Colonic mucosa (tissue), 4 donors: ENCODE measurements around the gene TIMP3. TPM values are rescaled to one million over a fixed set of nuclear protein-coding genes. Genes with fewer than 3 reads are reported as not detected.

ENCODE experiments used
- DNase-seq: peaks from one replicate; pipeline ENCODE4 v3.0.0-alpha.2; 2020
- H3K27ac ChIP-seq: fragments of 200-600 bp; one replicate; pipeline ENCODE4 v1.8.0; 2021
- H3K27me3 ChIP-seq: fragments of 200-600 bp; one replicate; pipeline ENCODE4 v1.8.0; 2021
- H3K36me3 ChIP-seq: fragments of 200-600 bp; one replicate; pipeline ENCODE4 v1.8.0; 2021
- H3K4me1 ChIP-seq: fragments of 200-600 bp; one replicate; pipeline ENCODE4 v1.8.0; 2021; ENCODE audit warnings: mild to moderate bottlenecking
- H3K4me3 ChIP-seq: fragments of 200-600 bp; one replicate; pipeline ENCODE4 v1.8.0; 2021
- H3K9ac ChIP-seq, 2 donors: one replicate each; pipeline ENCODE4 v1.7.0; 2013; ENCODE audit warnings: control low read depth in 2 of 2, low read depth in 2 of 2, low read length in 2 of 2
- H3K9me3 ChIP-seq: fragments of 200-600 bp; one replicate; pipeline ENCODE4 v1.8.0; 2021
- intact Hi-C: fragments of 100-400 bp; cut with DNase I; formaldehyde crosslinking; loops from one replicate; pipeline ENCODE4 v1.14.1; 2022
- total RNA-seq, 2 donors: library from RNA; stranded (reverse); fragmentation: NEBNext Ultra II Directional in 1 of 2; extraction: Animal tissue kit (Norgen Biotek cat#: 25700) in 1 of 2; gene quantifications; one replicate each; pipeline ENCODE4 v1.2.1, GENCODE V29; 2021
- TF ChIP-seq, protein P1 (sequence below): fragments of 200-600 bp; IDR thresholded peaks from one replicate; pipeline ENCODE4 v1.8.0; 2022; ENCODE audit warnings: antibody characterized with exemption, mild to moderate bottlenecking
- donor health status: healthy.
- donor health status: DM: no; HTN: no; CAD: no.
- donor health status: DM: no; HTN: no; CAD: no.

TIMP3 gene
- total RNA-seq, 2 donors from 2014 or later, result 13.3 to 33.6 TPM

DNA sequence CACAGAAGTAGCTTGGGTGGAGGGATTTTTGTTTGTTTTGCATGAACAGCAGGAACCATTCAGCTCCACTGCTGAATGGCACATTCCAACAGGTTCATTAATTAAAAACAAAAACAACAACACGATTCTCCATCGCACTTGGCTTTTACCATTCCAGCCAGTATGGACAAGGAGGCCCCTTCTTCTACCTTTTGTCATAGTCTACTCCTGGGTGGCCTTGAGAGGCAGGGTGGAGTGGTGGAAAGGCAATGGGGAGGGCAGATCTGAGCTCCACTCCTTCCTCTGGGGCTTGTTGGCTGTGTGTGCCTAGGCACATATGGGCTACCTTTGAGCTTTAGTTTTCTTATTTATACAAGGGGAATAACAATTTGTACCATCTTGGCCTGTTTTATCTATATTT lies 4.8 kb downstream of the TIMP3 start:
- no peaks in the 10 kb centered on the region for H3K9me3 ChIP-seq
- H3K27me3 ChIP-seq, result peaks cover 9% of the 10 kb centered on the region
- no peak overlapping the region for H3K4me3 ChIP-seq
- intact Hi-C loops, result no loop called here
- no peaks in the 10 kb centered on the region for H3K36me3 ChIP-seq
- TF ChIP-seq, protein P1, sequence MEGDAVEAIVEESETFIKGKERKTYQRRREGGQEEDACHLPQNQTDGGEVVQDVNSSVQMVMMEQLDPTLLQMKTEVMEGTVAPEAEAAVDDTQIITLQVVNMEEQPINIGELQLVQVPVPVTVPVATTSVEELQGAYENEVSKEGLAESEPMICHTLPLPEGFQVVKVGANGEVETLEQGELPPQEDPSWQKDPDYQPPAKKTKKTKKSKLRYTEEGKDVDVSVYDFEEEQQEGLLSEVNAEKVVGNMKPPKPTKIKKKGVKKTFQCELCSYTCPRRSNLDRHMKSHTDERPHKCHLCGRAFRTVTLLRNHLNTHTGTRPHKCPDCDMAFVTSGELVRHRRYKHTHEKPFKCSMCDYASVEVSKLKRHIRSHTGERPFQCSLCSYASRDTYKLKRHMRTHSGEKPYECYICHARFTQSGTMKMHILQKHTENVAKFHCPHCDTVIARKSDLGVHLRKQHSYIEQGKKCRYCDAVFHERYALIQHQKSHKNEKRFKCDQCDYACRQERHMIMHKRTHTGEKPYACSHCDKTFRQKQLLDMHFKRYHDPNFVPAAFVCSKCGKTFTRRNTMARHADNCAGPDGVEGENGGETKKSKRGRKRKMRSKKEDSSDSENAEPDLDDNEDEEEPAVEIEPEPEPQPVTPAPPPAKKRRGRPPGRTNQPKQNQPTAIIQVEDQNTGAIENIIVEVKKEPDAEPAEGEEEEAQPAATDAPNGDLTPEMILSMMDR, result no peak
- DNase-seq, result no peak
- no peak overlapping the region for H3K9ac ChIP-seq
- H3K4me1 ChIP-seq, result no peaks in the 10 kb centered on the region
- no peak overlapping the region for H3K27ac ChIP-seq

DNA sequence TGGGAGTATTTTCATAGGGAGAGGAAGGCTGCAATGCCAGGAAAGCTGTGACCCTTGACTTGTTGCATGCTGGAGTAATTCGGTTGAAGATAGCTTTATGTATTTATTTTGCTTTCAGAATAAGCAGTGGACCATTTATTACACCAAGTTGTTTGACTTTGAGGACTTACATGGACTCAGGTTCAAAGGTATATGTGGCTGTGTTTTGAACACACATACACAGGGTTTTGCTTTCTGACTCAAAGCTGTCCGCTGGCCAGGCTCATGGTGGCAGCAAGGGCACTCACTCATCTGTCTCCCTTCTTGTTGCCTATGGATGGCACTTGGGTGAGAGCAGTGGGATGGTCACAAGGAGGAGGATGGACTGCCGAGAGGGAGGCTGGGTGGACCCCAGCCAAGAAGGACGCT lies 6.5 kb downstream of the TIMP3 start:
- TF ChIP-seq, protein P1, result no peak
- H3K4me3 ChIP-seq, result no peak overlapping the region

DNA sequence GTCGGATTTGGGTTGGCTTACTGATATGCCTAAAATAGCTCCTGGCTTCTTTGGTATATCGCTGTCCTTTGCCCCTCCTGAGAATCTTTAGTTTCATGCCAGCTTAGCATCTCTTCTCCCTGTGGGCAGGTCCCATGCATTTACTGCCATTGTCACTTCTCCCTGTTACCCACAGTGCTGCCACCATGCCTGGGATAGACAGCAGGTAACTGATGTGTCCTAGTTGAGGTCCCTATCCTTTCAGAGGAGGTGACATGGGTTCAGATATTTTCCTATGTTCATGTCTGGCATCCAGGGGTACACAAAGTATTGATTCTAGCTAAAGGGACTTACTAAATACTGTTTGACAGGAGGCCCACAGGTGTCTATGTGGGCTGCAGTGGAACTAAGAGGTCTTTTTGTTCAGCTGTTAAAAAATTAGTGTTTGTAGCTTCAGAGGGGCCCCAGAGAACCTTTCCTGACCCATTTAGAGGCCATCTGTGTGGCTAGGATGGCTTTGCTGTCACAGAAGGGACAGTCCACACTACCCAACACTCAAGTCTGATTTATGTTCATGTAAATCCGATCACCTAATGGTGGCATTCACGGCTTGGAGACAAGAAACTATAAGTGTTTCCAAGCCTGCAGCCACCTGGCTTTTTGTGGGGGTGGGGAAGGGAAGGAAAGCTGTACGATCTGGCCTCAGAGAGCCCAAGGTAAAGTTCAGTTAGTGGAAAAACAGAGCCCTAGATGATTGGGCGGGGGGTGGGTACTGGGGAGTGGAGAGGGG lies 8.5 kb downstream of the TIMP3 start:
- H3K36me3 ChIP-seq, result no peaks in the 10 kb centered on the region
- H3K4me3 ChIP-seq, result no peak overlapping the region
- DNase-seq, result no peak
- intact Hi-C loops, result no loop called here
- H3K9ac ChIP-seq, result no peak overlapping the region
- H3K9me3 ChIP-seq, result no peaks in the 10 kb centered on the region
- no peak overlapping the region for H3K27ac ChIP-seq
- H3K4me1 ChIP-seq, result no peaks in the 10 kb centered on the region
- H3K27me3 ChIP-seq, result no peaks in the 10 kb centered on the region
- TF ChIP-seq, protein P1, result no peak

More for the DNA sequence above, 6.5 kb downstream of the TIMP3 start:
- no peaks in the 10 kb centered on the region for H3K27me3 ChIP-seq
- no peaks in the 10 kb centered on the region for H3K4me1 ChIP-seq
- H3K9me3 ChIP-seq, result no peaks in the 10 kb centered on the region
- intact Hi-C loops, result no loop called here
- no peaks in the 10 kb centered on the region for H3K36me3 ChIP-seq
- DNase-seq, result no peak
- no peak overlapping the region for H3K27ac ChIP-seq
- no peak overlapping the region for H3K9ac ChIP-seq

DNA sequence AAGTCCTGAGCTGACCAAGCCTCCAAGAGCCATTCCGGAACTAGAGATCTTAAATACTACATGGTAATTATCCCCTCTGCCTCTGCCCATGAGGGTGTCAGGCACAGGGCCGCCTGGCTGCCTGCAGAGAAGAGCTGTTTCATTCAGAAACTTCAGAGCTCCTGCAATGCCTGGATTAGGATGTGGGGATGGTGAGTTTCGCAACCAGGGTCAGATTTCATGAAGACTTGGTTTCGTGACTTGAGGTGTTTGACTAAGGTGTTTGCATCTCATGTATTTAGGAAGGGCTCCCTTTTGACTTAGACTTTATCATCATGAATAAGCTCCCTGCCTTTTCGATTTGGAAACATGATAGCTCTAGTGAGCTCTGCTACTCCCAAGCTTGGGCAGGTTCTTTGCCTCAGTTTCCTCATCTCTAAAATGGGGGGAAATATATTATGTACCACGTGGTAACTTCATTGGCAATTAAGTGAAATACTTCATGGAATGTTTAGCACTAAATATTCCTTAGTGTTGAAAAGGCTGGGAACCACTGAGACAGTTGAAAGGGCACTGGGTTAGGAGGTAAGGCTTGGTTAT lies 9.1 kb downstream of the TIMP3 start:
- Histone ChIP-seq H3K9ac (no peak overlapping the region), H3K27ac (no peak overlapping the region), H3K9me3 (no peaks in the 10 kb centered on the region), H3K4me3 (no peak overlapping the region), H3K27me3 (no peaks in the 10 kb centered on the region), H3K36me3 (no peaks in the 10 kb centered on the region), H3K4me1 (no peaks in the 10 kb centered on the region)
- TF ChIP-seq, protein P1, result no peak
- intact Hi-C loops, result no loop called here
- no peak for DNase-seq

DNA sequence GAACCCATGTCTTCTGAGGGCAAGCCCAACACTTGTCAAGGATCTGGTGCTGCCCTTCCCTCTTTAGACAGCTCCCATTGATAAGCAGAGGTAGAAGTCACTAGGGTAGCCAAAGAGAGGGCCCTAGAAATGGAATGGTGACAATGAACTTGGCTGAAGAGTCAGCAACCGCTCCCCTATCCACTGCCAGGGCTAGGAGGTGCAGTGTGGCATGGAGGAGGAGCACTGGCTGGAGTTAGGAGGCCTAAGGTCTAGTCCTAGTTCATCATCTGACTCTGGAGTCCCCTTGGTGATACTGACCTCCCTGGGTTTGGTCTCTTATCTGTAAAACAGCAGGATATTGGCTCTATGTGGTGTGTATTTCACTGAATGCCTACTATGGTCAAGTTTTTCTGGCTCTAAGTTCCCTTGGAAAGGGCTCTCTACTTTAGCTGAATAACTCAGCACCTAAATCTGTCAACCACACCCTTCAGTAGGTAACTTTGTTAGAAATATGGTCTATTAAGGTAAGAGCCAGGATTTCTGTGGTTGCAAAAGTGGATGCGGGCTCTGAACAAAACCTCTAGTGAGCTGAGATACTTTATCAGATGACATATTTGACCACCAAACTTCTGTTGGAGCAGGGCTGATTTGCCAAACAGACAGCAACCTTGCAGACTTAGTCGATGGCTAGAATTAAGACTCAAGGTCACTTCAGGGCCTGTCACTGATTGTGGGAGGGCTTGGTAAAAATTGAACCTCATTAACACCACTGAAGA lies 10.5 kb downstream of the TIMP3 start:
- H3K27ac ChIP-seq, result no peak overlapping the region
- no peak for DNase-seq
- H3K9me3 ChIP-seq, result no peaks in the 10 kb centered on the region
- intact Hi-C loops, result no loop called here
- TF ChIP-seq, protein P1, result no peak
- H3K36me3 ChIP-seq, result no peaks in the 10 kb centered on the region
- H3K4me3 ChIP-seq, result no peak overlapping the region
- H3K27me3 ChIP-seq, result no peaks in the 10 kb centered on the region
- no peaks in the 10 kb centered on the region for H3K4me1 ChIP-seq
- no peak overlapping the region for H3K9ac ChIP-seq
